HepG2 (cell line): ENCODE results near the gene DHRS12. TPM values are rescaled to one million over a fixed set of nuclear protein-coding genes. Genes with fewer than 3 reads are reported as not detected.

Experiments
- ATAC-seq: fragments of 200-7000 bp; cut with Tn5 transposase; 3 replicates; pipeline ENCODE4 v1.9.1; 2020; ENCODE audit warnings: mild to moderate bottlenecking, moderate library complexity
- BruUV-seq: library from RNA; stranded (reverse); fragments of 400-500 nt; replicated peaks from 2 replicates; lab custom pipeline; 2021; lab: Mats Ljungman, UMichigan
- CTCF ChIA-PET: fragments of 300-600 bp; formaldehyde crosslinking; extraction: SDS; loops from one replicate; lab custom pipeline; 2021; ENCODE audit warnings: low total read pairs, inconsistent platforms, low intra/inter-chr PET ratio; lab: Yijun Ruan, JAX
- POLR2A ChIA-PET: fragments of 350-600 bp; sonication (Branson Sonifier 250); formaldehyde crosslinking; loops from one replicate; lab custom pipeline; 2020; ENCODE audit warnings: antibody characterized with exemption, inconsistent platforms; lab: Yijun Ruan, JAX
- DNase-seq: peaks from one replicate; pipeline ENCODE4 v3.0.0-alpha.2; 2015; ENCODE audit warnings: low spot score
- FAIRE-seq: peaks from 3 replicates; lab custom pipeline; 2011; peaks lifted over from hg19 to GRCh38; lab: Jason Lieb, UNC
- H2AFZ ChIP-seq: one replicate; pipeline ENCODE4 v1.6.1; 2011; ENCODE audit warnings: low read length, inconsistent platforms
- H3K27ac ChIP-seq: fragments of 300-600 bp; 3 replicates; pipeline ENCODE4 v1.8.0; 2011; ENCODE audit warnings: mixed run types, mild to moderate bottlenecking, mixed read lengths, low read length, inconsistent platforms; ENCODE audit not compliant: insufficient read depth; ENCODE audit errors: extremely low read length
- H3K27me3 ChIP-seq, 2 experiments: fragments of 200-600 bp in 1 of 2; 2 replicates in 1 of 2; 3 replicates in 1 of 2; pipeline versions ENCODE4 v1.6.0 to v1.8.0; 2011; ENCODE audit warnings: low read length in 2 of 2, mild to moderate bottlenecking in 2 of 2, moderate library complexity in 2 of 2, inconsistent platforms in 1 of 2; ENCODE audit not compliant: insufficient read depth in 2 of 2, control insufficient read depth in 1 of 2
- H3K36me3 ChIP-seq, 2 experiments: fragments of 200-600 bp in 1 of 2; replicated peaks in 1 of 2; 2 replicates in 1 of 2; 3 replicates in 1 of 2; pipeline versions ENCODE4 v1.5.1 to v1.8.0; 2011; ENCODE audit warnings: low read length in 2 of 2, inconsistent platforms in 1 of 2; ENCODE audit not compliant: insufficient read depth in 2 of 2, control insufficient read depth in 1 of 2
- H3K4me1 ChIP-seq: 2 replicates; pipeline ENCODE4 v1.5.1; 2012; ENCODE audit warnings: low read length, inconsistent platforms; ENCODE audit not compliant: insufficient read depth
- H3K4me2 ChIP-seq: 2 replicates; pipeline ENCODE4 v1.6.0; 2011; ENCODE audit warnings: low read depth, low read length, inconsistent platforms
- H3K4me3 ChIP-seq, 3 experiments: fragments of 200-600 bp in 1 of 3; sonication (generic), shearing (Covaris generic) in 1 of 3; replicated peaks in 1 of 3; 2 replicates each; pipeline ENCODE4 v1.5.1; 2011 to 2016; ENCODE audit warnings: low read length in 3 of 3, inconsistent platforms in 2 of 3, low read depth in 2 of 3, mild to moderate bottlenecking in 2 of 3, control low read depth in 1 of 3, mixed read lengths in 1 of 3; ENCODE audit not compliant: insufficient read depth in 1 of 3
- H3K79me2 ChIP-seq: one replicate; pipeline ENCODE4 v1.6.1; 2011; ENCODE audit warnings: low read length, inconsistent platforms; ENCODE audit not compliant: insufficient read depth
- H3K9ac ChIP-seq: 2 replicates; pipeline ENCODE4 v1.6.0; 2011; ENCODE audit warnings: mild to moderate bottlenecking, low read depth, low read length, inconsistent platforms; ENCODE audit not compliant: insufficient read depth
- H3K9me3 ChIP-seq: 2 replicates; pipeline ENCODE4 v1.5.1; 2012; ENCODE audit warnings: mild to moderate bottlenecking, low read length
- H4K20me1 ChIP-seq: 2 replicates; pipeline ENCODE4 v1.6.0; 2011; ENCODE audit warnings: inconsistent platforms, mild to moderate bottlenecking, low read length, moderate library complexity; ENCODE audit not compliant: insufficient read depth
- ATAD3A ChIP-seq: sonication (generic); formaldehyde crosslinking; IDR thresholded peaks from 2 replicates; pipeline ENCODE4 v1.4.0; 2020; ENCODE audit warnings: missing genetic modification reagents
- HNRNPUL1 ChIP-seq: fragments of 200-400 bp; formaldehyde crosslinking; IDR thresholded peaks from 2 replicates; pipeline ENCODE4 v1.6.1; 2017; ENCODE audit warnings: low read depth, mild to moderate bottlenecking, low read length, moderate library complexity
- NCOR1 ChIP-seq: fragments of 200-600 bp; sonication (generic); IDR thresholded peaks from 2 replicates; pipeline ENCODE4 v1.7.0; 2017; ENCODE audit warnings: antibody characterized with exemption, low read length, borderline replicate concordance
- TEAD3 ChIP-seq: optimal IDR thresholded peaks from 2 replicates; pipeline ENCODE3; 2016; ENCODE audit warnings: borderline replicate concordance
- ZBTB20 ChIP-seq: sonication (generic); formaldehyde crosslinking; IDR thresholded peaks from 2 replicates; pipeline ENCODE4 v1.8.1; 2023; ENCODE audit warnings: missing genetic modification reagents, low read depth, mild to moderate bottlenecking, borderline replicate concordance
- ZNF569 ChIP-seq: sonication (generic); formaldehyde crosslinking; IDR thresholded peaks from 2 replicates; pipeline ENCODE4 v1.5.0; 2020; ENCODE audit warnings: mild to moderate bottlenecking, missing genetic modification reagents, moderate library complexity, borderline replicate concordance
- ZNF761 ChIP-seq: sonication (generic); formaldehyde crosslinking; conservative IDR thresholded peaks from 2 replicates; pipeline ENCODE4 v1.4.0; 2020; ENCODE audit warnings: mild to moderate bottlenecking, missing genetic modification reagents
- ZNF878 ChIP-seq: sonication (generic); formaldehyde crosslinking; IDR thresholded peaks from 2 replicates; pipeline ENCODE4 v1.8.1; 2023; ENCODE audit warnings: mild to moderate bottlenecking, missing genetic modification reagents, moderate library complexity
- WGBS: methylation state at CpG from one replicate; pipeline ENCODE4 v1.1.6; 2017; ENCODE audit warnings: low lambda C conversion rate; 5-methylcytosine and 5-hydroxymethylcytosine counted together
- in situ Hi-C: cut with HindIII; loops from 2 replicates; pipeline ENCODE4 v1.10.0; 2017; ENCODE audit warnings: low pct_unique_long_range_greater_than_20kb; ENCODE audit not compliant: extremely low pct_ligation_motif_present
- intact Hi-C: fragments of 100-400 bp; cut with micrococcal nuclease; formaldehyde crosslinking; loops from one replicate; pipeline ENCODE4 v1.10.0; 2022; ENCODE audit not compliant: unreplicated experiment
- polyA plus RNA-seq, 8 experiments: library from polyadenylated mRNA; depleted of rRNA in 3 of 8; stranded (reverse) in 7 of 8; unstranded in 1 of 8; fragments of >200 nt; fragmentation: Illumina TruSeq in 4 of 8; extraction: Trizol in 4 of 8; gene quantifications; 2 replicates each; pipeline versions ENCODE4 v1.2.1 to v1.2.3, GENCODE V29; 2011 to 2016; ENCODE audit warnings: low read depth in 4 of 8, missing spikeins in 1 of 8, mixed read lengths in 1 of 8; ENCODE audit not compliant: insufficient read depth in 1 of 8
- total RNA-seq, 5 experiments: library from RNA; depleted of rRNA; stranded (reverse); fragments of >200 nt; fragmentation: Illumina TruSeq; extraction: Trizol; gene quantifications; 2 replicates each; pipeline ENCODE4 v1.2.3, GENCODE V29; 2016; ENCODE audit warnings: low read depth in 1 of 5
- TF ChIP-seq, protein P1 (sequence below): sonication (generic); formaldehyde crosslinking; IDR thresholded peaks from 2 replicates; pipeline ENCODE4 v1.8.1; 2023; ENCODE audit warnings: mild to moderate bottlenecking, missing genetic modification reagents, borderline replicate concordance
- TF ChIP-seq, protein P2 (sequence below), 2 experiments: sonication (generic) in 1 of 2; formaldehyde crosslinking in 1 of 2; IDR thresholded peaks; 2 replicates each; pipeline versions ENCODE4 v1.4.0 to v1.6.1; 2016 to 2020; ENCODE audit warnings: borderline replicate concordance in 1 of 2, low read depth in 1 of 2, mild to moderate bottlenecking in 1 of 2, missing genetic modification reagents in 1 of 2
- TF ChIP-seq, protein P3 (sequence below): sonication (generic); formaldehyde crosslinking; conservative IDR thresholded peaks from 2 replicates; pipeline ENCODE4 v1.4.0; 2020; ENCODE audit warnings: missing genetic modification reagents
- TF ChIP-seq, protein P4 (sequence below): IDR thresholded peaks from 2 replicates; pipeline ENCODE4 v1.6.1; 2018; ENCODE audit warnings: missing genetic modification reagents

DHRS12 gene
- total and polyA plus RNA-seq, 2 of the 13 experiments (the other 11 are each of a cell fraction or from before 2014, with no cell fraction given) = 7.2 to 8.4 TPM

DNA sequence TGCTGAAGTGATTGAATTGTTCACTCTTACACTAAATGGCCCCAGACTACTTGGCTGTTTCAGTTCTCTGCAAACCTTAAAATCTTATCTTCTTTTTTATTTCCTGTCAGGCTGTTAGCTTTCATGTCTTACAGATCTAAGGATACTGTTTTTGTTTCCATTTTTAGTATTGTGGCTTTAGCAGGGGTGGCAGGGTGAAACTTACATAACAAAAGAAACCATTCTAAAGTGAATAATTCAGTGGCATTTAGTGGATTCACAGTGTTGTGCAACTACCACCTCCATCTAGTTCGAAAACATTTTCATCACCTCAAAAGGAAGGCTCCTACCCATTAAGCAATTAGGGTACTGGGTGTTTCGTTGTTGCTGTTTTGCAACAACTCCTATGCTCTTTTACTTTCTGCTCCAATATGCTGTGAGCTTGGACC is 21.2 kb upstream of the DHRS12 start:
- Histone ChIP-seq H3K9ac (no peak overlapping the region), H3K27me3 (no peaks in the 10 kb centered on the region), H3K9me3 (no peaks in the 10 kb centered on the region), H3K36me3 (no peaks in the 10 kb centered on the region), H3K4me3 (no peak overlapping the region), H2AFZ (no peak overlapping the region), H3K27ac (no peak overlapping the region), H3K4me1 (no peaks in the 10 kb centered on the region), H3K4me2 (no peak overlapping the region), H3K79me2 (no peaks in the 10 kb centered on the region), H4K20me1 (no peaks in the 10 kb centered on the region)
- ChIA-PET POLR2A (no interaction called here), CTCF (no interaction called here)
- ATAC-seq = no peak
- BruUV-seq = no TSS peak
- 79% methylated on average over 2 of the region's 2 CpGs for WGBS
- intact Hi-C loops (no loop called here), in situ Hi-C loops (no loop called here)
- no peak for FAIRE-seq
- no peak for DNase-seq
- TF ChIP-seq, protein P1, sequence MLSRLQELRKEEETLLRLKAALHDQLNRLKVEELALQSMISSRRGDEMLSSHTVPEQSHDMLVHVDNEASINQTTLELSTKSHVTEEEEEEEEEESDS (CRISPR knock-in tag) = no peak
- TF ChIP-seq ZNF878 (CRISPR knock-in tag) = no peak
- no peak for TF ChIP-seq NCOR1
- TF ChIP-seq, protein P2, sequence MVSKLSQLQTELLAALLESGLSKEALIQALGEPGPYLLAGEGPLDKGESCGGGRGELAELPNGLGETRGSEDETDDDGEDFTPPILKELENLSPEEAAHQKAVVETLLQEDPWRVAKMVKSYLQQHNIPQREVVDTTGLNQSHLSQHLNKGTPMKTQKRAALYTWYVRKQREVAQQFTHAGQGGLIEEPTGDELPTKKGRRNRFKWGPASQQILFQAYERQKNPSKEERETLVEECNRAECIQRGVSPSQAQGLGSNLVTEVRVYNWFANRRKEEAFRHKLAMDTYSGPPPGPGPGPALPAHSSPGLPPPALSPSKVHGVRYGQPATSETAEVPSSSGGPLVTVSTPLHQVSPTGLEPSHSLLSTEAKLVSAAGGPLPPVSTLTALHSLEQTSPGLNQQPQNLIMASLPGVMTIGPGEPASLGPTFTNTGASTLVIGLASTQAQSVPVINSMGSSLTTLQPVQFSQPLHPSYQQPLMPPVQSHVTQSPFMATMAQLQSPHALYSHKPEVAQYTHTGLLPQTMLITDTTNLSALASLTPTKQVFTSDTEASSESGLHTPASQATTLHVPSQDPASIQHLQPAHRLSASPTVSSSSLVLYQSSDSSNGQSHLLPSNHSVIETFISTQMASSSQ (IDR thresholded peaks at IDR 0.05; ENCODE audit: low read depth) = no peak
- TF ChIP-seq, protein P2 (CRISPR knock-in tag; IDR thresholded peaks at IDR 0.05; ENCODE audit: borderline replicate concordance) = no peak
- TF ChIP-seq TEAD3 = no peak
- TF ChIP-seq, protein P3, sequence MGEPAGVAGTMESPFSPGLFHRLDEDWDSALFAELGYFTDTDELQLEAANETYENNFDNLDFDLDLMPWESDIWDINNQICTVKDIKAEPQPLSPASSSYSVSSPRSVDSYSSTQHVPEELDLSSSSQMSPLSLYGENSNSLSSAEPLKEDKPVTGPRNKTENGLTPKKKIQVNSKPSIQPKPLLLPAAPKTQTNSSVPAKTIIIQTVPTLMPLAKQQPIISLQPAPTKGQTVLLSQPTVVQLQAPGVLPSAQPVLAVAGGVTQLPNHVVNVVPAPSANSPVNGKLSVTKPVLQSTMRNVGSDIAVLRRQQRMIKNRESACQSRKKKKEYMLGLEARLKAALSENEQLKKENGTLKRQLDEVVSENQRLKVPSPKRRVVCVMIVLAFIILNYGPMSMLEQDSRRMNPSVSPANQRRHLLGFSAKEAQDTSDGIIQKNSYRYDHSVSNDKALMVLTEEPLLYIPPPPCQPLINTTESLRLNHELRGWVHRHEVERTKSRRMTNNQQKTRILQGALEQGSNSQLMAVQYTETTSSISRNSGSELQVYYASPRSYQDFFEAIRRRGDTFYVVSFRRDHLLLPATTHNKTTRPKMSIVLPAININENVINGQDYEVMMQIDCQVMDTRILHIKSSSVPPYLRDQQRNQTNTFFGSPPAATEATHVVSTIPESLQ (CRISPR knock-in tag) = no peak
- no peak for TF ChIP-seq ATAD3A (CRISPR knock-in tag)
- no peak for TF ChIP-seq ZBTB20 (CRISPR knock-in tag)
- no peak for TF ChIP-seq ZNF569
- TF ChIP-seq ZNF761 = no peak
- TF ChIP-seq, protein P4, sequence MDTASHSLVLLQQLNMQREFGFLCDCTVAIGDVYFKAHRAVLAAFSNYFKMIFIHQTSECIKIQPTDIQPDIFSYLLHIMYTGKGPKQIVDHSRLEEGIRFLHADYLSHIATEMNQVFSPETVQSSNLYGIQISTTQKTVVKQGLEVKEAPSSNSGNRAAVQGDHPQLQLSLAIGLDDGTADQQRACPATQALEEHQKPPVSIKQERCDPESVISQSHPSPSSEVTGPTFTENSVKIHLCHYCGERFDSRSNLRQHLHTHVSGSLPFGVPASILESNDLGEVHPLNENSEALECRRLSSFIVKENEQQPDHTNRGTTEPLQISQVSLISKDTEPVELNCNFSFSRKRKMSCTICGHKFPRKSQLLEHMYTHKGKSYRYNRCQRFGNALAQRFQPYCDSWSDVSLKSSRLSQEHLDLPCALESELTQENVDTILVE (CRISPR knock-in tag) = no peak
- TF ChIP-seq HNRNPUL1 = no peak
